ENCODE results near the gene PRR19.

The PRR19 gene

DNA sequence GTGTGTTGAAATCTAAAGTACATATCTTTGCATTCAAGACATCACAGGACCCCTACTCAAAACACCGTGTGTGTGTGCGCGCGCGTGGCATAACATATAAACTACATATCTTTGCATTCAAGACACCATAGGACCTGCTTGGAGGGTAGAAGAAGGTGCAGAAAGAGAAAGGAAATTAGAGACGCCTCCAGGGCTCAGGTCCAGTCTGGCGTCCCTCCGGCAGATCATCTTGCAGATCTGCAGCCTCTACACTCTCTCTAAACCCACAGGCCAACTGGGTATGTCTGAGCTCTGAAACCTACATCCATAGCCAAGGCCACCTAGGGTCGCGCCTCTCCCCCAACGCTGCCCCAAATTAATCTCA lies 1.2 kb downstream of the PRR19 start:
- Mint-ChIP-seq H3K27ac (peak overlapping the region; percentile 96 to 99 (median 98)), H3K9me3 (no peaks in the 10 kb centered on the region)
- TF ChIP-seq, protein P1, sequence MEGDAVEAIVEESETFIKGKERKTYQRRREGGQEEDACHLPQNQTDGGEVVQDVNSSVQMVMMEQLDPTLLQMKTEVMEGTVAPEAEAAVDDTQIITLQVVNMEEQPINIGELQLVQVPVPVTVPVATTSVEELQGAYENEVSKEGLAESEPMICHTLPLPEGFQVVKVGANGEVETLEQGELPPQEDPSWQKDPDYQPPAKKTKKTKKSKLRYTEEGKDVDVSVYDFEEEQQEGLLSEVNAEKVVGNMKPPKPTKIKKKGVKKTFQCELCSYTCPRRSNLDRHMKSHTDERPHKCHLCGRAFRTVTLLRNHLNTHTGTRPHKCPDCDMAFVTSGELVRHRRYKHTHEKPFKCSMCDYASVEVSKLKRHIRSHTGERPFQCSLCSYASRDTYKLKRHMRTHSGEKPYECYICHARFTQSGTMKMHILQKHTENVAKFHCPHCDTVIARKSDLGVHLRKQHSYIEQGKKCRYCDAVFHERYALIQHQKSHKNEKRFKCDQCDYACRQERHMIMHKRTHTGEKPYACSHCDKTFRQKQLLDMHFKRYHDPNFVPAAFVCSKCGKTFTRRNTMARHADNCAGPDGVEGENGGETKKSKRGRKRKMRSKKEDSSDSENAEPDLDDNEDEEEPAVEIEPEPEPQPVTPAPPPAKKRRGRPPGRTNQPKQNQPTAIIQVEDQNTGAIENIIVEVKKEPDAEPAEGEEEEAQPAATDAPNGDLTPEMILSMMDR (IDR thresholded peaks at IDR 0.05; ENCODE audit: unreplicated experiment in 3 of 3), result no peak

DNA sequence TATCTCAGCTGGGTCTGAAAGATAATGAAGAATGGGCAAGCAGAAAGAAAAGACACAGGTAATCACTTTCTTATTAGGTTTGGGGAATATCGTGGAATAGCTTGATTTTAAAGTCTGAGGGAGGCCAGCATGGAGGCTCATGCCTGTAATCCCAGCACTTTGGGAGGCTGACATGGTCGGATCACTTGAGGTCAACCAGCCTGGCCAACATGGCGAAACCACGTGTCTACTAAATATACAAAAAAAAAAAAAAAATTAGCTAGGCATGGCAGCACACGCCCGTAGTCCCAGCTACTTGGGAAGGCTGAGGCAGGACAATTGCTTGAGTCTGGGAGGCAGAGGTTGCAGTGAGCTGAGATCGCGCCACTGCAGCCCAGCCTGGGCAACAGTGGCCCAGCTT lies 1.9 kb downstream of the PRR19 start:
- TF ChIP-seq, protein P1 (IDR thresholded peaks at IDR 0.05; ENCODE audit: unreplicated experiment in 3 of 3), result no peak
- Mint-ChIP-seq H3K4me1 (peaks cover 14% of the 10 kb centered on the region), H3K27me3 (ENCODE audit: low read depth) (no peaks in the 10 kb centered on the region), H3K4me3 (peak overlapping the region; percentile 12 to 86 (median 54)), H3K27ac (peak overlapping the region; percentile 96 to 99 (median 98)), H3K9me3 (no peaks in the 10 kb centered on the region), H3K36me3 (ENCODE audit: low read depth) (peaks cover 8% of the 10 kb centered on the region)

More for the DNA sequence above, 1.2 kb downstream of the PRR19 start:
- Mint-ChIP-seq H3K4me3 (peak overlapping the region; percentile 86 to 96 (median 89)), H3K36me3 (ENCODE audit: low read depth) (peaks cover 8% of the 10 kb centered on the region), H3K4me1 (peaks cover 14% of the 10 kb centered on the region), H3K27me3 (ENCODE audit: low read depth) (no peaks in the 10 kb centered on the region)

DNA sequence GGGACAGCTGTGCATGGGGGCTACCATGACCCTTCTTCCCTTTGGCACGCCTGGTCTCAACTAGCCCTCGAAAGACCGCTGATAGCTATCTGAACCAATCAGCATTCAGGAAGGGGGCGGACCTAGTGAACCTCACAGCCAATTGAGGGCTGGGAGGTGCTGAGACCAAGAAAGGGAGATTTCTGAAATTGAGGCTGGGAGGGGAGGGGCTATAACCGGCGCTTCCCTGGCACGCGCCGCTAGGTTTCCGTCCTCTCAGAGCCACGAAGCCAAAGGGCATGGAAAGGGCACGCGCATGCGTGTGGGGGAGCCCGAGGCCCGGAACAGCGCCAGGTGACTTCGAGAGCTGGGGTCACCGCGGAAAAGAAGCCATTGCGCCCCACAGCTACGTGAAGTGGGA lies 4.7 kb downstream of the PRR19 start:
- Mint-ChIP-seq H3K4me1 (peaks cover 14% of the 10 kb centered on the region), H3K4me3 (no peak overlapping the region), H3K9me3 (no peaks in the 10 kb centered on the region), H3K36me3 (ENCODE audit: low read depth) (no peaks in the 10 kb centered on the region), H3K27me3 (ENCODE audit: low read depth) (peaks cover 3% of the 10 kb centered on the region), H3K27ac (no peak overlapping the region)
- TF ChIP-seq, protein P1 (IDR thresholded peaks at IDR 0.05; ENCODE audit: unreplicated experiment in 3 of 3), result no peak

DNA sequence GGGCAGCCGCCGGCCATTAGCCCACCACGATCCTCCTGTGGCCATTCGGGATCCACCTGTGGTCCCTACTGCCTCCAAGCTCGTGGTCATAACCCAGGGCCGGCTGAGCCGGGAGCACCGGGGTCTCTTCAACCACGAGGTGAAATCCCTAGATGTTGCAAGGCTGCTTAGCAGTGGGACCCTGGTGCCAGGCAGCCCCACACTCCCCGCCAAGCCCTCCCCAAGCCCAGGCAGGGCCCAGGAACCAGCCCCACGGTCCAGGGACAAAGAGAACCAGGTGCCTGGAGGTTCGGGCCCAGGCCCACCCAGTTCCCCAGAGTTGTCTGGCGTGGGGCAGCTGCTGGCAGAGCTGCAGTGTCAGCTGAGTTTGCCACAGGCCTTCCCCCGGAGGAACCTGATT lies 7.8 kb downstream of the PRR19 start:
- TF ChIP-seq, protein P1 (IDR thresholded peaks at IDR 0.05; ENCODE audit: unreplicated experiment in 3 of 3), result no peak
- Mint-ChIP-seq H3K9me3 (no peaks in the 10 kb centered on the region), H3K4me3 (no peak overlapping the region), H3K27me3 (ENCODE audit: low read depth) (peaks cover 27% of the 10 kb centered on the region), H3K36me3 (ENCODE audit: low read depth) (no peaks in the 10 kb centered on the region), H3K27ac (no peak overlapping the region), H3K4me1 (peaks cover 5% of the 10 kb centered on the region)

DNA sequence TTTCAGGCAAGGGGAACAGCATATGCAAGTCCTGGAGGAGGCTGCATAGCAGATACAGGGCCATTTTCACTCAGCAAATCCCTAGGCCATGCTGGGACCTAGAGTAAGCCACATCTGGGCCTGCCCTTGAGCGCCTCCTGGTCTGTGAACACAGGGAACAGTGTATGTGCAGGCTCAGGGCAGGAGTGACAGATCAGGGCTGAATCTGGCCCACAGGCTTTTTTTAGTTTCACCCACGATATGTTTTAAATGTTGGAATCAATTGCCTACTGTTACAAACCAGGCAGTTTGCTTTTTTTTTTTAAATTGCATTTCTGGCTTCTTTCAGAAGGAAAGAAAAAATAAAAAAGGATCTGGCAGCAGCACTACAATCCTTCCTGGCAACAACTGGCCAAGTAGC lies 9.7 kb downstream of the PRR19 start:
- H3K27ac Mint-ChIP-seq, result no peak overlapping the region
- H3K9me3 Mint-ChIP-seq, result no peaks in the 10 kb centered on the region
- H3K27me3 Mint-ChIP-seq (ENCODE audit: low read depth), result peaks cover 38% of the 10 kb centered on the region
- no peaks in the 10 kb centered on the region for H3K36me3 Mint-ChIP-seq (ENCODE audit: low read depth)
- peak overlapping the region in 2 of 3 experiments; percentile 41 to 64 for H3K4me3 Mint-ChIP-seq
- H3K4me1 Mint-ChIP-seq, result peaks cover 5% of the 10 kb centered on the region
- TF ChIP-seq, protein P1 (IDR thresholded peaks at IDR 0.05; ENCODE audit: unreplicated experiment in 3 of 3), result no peak

DNA sequence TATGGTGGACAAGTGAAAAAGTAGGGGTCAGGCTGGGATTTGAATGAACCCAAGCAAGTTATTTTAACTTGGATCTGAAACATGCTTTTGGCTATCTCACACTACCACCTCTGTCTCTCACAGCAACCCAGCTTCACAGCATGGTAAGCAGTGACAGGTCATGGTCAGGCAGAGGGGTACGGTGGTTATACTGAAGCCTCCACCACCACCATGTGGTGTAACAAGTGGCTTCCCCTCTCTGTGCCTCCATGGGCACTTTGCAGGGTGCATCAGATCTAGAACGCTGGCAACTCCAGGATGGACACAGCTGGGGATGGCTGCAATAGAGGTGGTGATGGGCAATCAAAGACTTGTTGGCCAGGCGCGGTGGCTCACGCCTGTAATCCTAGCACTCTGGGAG lies 10.4 kb downstream of the PRR19 start:
- H3K4me1 Mint-ChIP-seq, result peaks cover 5% of the 10 kb centered on the region
- no peaks in the 10 kb centered on the region for H3K36me3 Mint-ChIP-seq (ENCODE audit: low read depth)
- no peak overlapping the region for H3K27ac Mint-ChIP-seq
- TF ChIP-seq, protein P1 (IDR thresholded peaks at IDR 0.05; ENCODE audit: unreplicated experiment in 3 of 3), result no peak
- no peaks in the 10 kb centered on the region for H3K9me3 Mint-ChIP-seq
- peak overlapping the region; percentile 64 to 82 (median 77) for H3K4me3 Mint-ChIP-seq
- peaks cover 44% of the 10 kb centered on the region for H3K27me3 Mint-ChIP-seq (ENCODE audit: low read depth)
